ENCODE measurements around the gene NCR3LG1.

Gene NCR3LG1, protein sequence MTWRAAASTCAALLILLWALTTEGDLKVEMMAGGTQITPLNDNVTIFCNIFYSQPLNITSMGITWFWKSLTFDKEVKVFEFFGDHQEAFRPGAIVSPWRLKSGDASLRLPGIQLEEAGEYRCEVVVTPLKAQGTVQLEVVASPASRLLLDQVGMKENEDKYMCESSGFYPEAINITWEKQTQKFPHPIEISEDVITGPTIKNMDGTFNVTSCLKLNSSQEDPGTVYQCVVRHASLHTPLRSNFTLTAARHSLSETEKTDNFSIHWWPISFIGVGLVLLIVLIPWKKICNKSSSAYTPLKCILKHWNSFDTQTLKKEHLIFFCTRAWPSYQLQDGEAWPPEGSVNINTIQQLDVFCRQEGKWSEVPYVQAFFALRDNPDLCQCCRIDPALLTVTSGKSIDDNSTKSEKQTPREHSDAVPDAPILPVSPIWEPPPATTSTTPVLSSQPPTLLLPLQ

DNA sequence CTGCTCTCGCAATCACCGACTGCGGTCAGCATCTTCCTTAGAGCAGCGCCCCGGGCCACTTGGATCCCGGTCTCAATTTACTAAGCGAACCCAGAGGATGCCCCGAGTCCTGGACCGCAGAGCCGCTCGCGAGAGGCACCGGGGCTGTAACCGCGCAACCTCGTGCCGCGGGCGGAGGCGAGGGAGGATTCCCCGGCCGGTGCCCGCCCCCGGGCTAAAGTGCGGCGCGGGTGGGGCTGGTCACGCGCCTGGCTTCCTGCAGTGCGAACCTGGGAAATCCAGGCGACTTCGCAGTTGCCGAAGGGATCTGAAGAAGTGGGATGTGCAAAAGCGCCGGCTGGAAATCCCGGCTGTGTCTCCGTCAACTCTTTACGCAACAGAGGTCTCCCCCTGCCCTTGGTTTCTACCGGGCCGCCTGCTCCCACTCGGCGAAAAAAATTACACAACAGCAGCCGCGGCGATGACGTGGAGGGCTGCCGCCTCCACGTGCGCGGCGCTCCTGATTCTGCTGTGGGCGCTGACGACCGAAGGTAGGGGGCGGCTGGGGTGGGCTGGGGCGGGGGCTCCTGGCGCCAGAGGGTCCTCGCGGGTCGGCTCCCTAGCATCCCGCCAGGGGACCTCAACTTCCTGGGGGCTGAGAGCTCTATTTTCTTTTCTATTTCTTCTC lies at the start of gene NCR3LG1:
Gene NCR3LG1 (plus strand): TSS at position 291 of the 667 bp plus-strand sequence. CDS start 170 bp downstream, at position 461.
- DNase-seq (ENCODE audit: low read depth), result peak; percentile 48

DNA sequence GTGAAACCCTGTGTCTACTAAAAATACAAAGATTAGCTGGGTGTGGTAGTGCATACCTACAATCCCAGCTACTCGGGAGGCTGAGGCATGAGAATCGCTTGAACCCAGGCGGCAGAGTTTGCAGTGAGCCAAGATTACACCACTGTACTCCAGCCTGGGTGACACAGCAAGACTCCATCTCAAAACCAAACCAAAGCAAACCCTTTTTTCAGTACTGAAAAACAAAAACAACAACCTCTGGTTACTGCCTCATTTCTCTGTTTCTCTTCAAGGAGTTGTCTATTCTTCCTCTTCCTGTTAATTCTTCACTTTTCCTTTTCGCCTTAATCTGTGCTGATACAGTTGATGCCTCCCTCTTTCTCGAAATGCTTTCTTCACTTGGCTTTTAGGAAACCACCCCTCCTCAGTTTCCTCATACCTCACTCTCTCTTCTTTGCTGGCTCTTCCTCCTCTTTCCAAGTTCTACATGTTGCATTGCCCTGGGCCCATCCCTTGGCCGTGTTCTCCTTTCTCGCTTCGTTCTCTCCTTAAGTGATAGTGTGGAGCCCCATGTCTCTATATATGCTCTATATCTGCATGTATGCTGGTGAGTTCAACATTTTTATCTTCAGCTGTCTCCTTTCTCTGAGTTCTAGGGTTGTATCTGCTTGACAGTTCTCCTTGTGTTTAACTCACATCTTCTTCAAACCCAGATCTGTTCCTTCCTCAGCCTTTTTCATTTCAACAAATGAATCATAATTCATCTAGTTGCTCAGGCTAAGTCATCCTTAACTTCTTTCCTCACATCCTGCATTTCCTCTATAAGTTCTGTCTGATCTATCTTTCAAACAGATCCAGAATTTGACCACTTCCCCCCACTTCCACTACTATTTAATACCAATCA lies 38.0 kb upstream of the NCR3LG1 start:
- no peak for DNase-seq (ENCODE audit: low read depth)

DNA sequence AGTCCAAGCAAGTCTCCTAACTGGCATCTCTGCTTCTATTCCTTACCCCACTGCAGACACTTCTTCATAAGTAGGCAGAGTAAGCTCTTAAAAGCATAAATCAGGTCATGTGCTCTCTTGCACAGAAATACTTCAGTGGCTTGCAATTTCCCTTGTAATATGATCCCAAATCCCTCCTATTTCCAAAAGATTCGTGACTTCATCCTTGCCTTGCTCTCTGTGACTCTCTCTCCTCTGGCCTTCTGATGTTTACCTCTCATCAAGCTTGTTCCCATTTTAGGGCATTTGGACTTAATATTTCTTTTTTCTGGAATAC lies 37.4 kb upstream of the NCR3LG1 start:
- DNase-seq (ENCODE audit: low read depth), result peak; percentile 87

- DNase-seq (ENCODE audit: low read depth), result no peak
Observed at GRCh38 chr11:17314904-17315426, 36.6 kb upstream of the NCR3LG1 start.

GRCh38 chr11:17328871-17329494 lies 22.6 kb upstream of the NCR3LG1 start:
- no peak for DNase-seq (ENCODE audit: low read depth)

- DNase-seq (ENCODE audit: low read depth), result no peak
Observed at GRCh38 chr11:17331669-17332068, 19.9 kb upstream of the NCR3LG1 start.

DNA sequence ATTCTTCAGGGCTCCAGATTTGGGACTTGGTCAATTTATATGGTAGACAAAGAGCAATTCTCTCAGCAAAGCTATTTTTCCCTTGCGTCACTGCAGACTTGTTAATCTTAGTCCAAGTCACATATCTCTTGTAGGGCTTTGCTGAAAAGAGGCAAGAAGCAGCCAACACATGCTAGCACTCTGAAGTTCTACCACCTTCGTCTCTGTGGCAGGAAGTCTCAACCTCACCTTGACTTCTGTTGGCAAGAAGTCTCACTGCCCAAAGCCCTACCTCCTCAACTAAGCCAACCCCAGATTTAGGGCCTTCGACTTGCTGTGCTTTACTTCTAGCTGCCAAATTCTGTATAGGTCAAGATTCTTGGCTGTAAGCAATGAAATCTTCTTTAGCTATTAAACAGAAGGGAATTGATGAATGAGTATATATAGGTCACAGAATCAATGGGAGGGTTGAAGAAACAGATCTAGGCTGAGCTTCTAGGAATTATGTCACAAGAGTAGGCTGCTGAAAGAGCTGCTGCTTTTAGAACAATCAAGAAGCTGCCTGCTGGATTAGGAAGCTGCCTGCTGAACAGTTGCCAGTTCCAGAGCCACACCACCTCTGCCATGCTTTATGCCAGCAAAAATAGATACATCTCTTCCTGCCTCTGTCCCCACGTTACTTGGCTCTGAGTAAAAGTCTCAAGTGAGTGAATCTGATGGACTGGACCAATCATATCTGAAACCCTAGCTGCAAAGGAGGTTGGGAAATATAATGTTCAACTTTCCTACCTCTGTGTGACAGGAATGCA lies 17.6 kb upstream of the NCR3LG1 start:
- no peak for DNase-seq (ENCODE audit: low read depth)

DNA sequence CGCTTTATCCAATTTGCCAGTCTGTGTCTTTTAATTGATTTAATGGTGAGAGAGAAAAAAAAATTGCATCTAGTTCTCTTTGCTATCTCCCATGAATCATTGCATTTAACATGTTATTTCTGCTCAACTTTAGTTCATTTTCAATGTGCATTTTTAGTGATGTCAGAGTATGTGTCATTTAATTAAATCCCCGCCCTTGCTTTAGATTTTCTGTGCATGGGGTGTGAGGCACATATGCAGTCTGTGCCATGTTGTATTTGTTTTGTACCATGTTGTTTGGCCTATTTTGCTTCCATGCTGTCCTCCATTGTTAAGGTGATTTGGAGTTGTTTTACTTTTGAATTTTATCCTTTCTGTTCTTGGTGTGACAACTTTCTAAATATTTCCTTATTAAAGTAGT lies 8.3 kb upstream of the NCR3LG1 start:
- no peak for DNase-seq (ENCODE audit: low read depth)

DNA sequence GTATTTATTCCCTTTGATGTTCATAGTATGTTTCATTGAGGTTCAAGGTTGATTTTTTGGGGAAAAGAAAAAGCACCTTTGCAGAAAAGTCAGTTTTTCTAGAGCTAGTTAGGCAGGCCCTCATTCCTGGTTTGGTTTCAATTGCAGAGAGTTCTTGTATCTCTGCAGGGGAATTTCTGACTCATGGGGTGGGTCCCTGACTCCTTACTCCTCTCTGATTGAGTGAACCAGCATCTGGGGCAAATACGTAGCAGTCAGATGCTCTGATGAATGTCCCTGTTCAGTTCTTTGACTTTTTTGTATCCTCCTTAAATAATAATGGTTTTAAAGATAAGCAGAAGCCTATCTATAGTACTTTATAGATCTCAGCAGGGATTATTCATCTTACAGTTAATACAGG lies 7.7 kb upstream of the NCR3LG1 start:
- DNase-seq (ENCODE audit: low read depth), result peak; percentile 91

DNA sequence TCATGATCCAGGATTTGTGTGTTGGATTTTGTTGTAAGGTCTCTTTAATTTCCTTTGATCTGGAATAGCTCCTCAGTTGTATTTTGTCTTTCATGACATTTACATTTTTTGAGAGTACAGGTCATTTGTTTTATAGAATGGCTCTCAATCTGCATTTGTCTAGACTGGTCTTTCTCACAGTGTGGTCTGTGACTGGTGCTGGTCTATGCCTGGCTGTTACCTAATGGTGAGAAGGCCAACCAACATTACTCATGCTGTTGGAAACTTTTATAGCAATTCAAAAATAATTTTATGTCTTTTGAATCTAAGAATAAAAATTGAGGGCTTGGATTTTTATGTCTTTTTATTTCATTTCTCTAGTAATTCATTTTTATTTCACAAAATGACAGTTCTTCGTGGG lies 3.9 kb upstream of the NCR3LG1 start:
- no peak for DNase-seq (ENCODE audit: low read depth)

- no peak for DNase-seq (ENCODE audit: low read depth)
Observed at GRCh38 chr11:17350455-17351171, 987 bp upstream of the NCR3LG1 start.

- DNase-seq (ENCODE audit: low read depth), result no peak
Observed at GRCh38 chr11:17351172-17351509, 459 bp upstream of the NCR3LG1 start.

GRCh38 chr11:17352950-17353820 lies 1.6 kb downstream of the NCR3LG1 start:
- DNase-seq (ENCODE audit: low read depth), result peak; percentile 49

- DNase-seq (ENCODE audit: low read depth), result no peak
Observed at GRCh38 chr11:17353821-17354600, 2.4 kb downstream of the NCR3LG1 start.

- DNase-seq (ENCODE audit: low read depth), result peak; percentile 65
Observed at GRCh38 chr11:17354601-17354991, 3.0 kb downstream of the NCR3LG1 start.

GRCh38 chr11:17366495-17366894 lies 14.9 kb downstream of the NCR3LG1 start:
- DNase-seq (ENCODE audit: low read depth), result no peak

- no peak for DNase-seq (ENCODE audit: low read depth)
Observed at GRCh38 chr11:17368551-17368950, 17.0 kb downstream of the NCR3LG1 start.

- DNase-seq (ENCODE audit: low read depth), result no peak
Observed at GRCh38 chr11:17369094-17369493, 17.5 kb downstream of the NCR3LG1 start.
